ENCODE data around the gene RBBP8NL. TPM values are rescaled to one million over a fixed set of nuclear protein-coding genes. Genes with fewer than 3 reads are reported as not detected.

The RBBP8NL gene
- total RNA-seq, 4 donors from 2014 or later, result not detected

DNA sequence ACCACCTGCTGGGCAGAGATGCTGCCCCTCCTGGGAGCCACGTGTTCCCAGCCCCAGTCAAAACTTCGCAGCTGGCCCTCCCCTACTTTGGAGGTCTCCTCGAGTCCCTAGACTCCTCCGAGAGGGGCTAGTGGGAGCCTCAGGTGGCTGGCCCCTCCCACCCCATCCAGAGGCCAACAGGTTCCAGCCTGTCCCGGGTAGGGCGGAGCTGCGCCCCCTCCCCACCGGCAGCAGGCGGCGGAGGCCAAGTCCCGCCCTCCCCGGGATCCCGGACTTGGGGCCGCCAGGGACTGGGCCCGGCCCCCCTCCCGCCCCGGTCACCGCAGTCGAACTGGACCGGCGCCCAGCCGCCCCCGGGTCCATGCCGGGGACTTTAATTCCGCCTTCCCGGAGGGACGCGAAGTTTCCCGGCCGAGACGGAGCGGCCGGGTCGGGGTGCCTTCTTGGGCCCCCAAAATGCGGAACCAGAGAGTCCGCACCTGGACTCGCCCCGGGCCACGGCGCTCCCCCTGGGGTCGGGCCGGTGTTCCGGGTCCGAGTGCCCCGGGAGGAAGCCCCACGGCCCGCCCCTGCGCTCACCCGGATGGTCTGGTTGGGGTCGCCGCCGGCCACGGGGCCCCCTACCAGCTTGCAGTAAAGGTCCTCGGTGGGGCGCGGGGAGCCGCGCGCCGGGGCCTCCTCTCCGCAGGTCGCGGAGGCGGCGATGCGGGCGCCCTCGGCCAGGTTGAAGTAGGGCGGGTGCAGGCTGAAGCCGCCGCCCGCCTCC is 60.8 kb downstream of the RBBP8NL start:
- TF ChIP-seq EP300 (IDR thresholded peaks at IDR 0.05) (no peak), POLR2A (IDR thresholded peaks at IDR 0.05; ENCODE audit: low read depth) (no peak), POLR2AphosphoS5 (IDR thresholded peaks at IDR 0.05) (peak in 1 of 2 donors; percentile 8)
- peaks cover 88 to 100% (median 97%) of the 10 kb centered on the region in 4 donors for H3K4me1 ChIP-seq
- DNase-seq (ENCODE audit: extremely low spot score), result no peak
- peaks cover 0 to 9% (median 7%) of the 10 kb centered on the region in 4 donors for H3K36me3 ChIP-seq
- H3K27ac ChIP-seq (replicated peaks in 1 of 4), result peak overlapping the region; percentile 93 to 97 (median 94)
- H3K4me3 ChIP-seq, result peak overlapping the region; percentile 72 to 96 (median 88)
- intact Hi-C loops (cut with DNase I), result no loop called here
- H3K9me3 ChIP-seq, result no peaks in the 10 kb centered on the region
- WGBS, result 1% methylated on average over 12 of the region's 72 CpGs
- no peaks in the 10 kb centered on the region for H3K27me3 ChIP-seq

GRCh38 chr20:62365814-62366369 is 61.4 kb downstream of the RBBP8NL start:
- H3K4me1 ChIP-seq, result peaks cover 89 to 100% (median 97%) of the 10 kb centered on the region in 4 donors

DNA sequence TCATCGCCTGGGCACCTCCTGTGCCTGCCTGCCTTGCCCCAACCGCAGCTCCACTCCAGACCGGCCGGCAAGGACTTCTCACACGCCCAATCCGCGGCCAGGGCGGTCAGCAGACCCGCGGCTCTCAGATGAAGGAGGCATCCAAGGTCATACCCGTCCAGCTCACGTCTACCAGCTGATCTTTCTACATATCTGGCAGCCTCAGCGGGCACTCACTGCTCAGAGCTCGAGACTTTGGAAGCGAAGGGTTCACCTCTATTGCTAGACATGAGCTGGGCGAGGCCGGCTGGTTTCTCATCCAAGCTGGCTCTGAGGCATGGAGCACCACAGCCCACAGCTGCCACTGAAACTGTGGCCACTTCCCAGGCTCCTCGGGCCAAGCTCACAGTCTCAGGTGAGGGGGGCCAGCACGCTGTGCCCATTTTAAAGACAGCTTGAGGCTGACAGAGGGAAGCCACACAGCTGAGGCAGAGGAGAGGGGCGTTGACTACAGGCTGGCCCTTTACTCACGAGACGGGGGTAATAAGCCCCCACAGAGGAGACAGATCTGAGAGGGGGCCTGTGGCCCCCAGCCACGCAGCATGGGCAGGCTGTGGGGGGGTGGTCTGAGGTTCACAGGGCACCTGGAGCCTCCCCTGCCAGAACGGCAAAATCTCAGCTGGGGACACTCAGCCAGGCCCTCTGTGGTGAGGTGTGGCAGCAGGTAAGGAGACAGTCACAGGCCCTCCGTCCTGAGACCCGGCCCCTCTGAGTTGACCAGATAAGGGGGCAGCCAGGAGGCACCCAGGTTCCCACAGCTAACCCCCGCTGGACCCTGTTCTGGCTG is 62.2 kb downstream of the RBBP8NL start:
- 49% methylated on average over 15 of the region's 27 CpGs for WGBS
- Histone ChIP-seq H3K36me3 (peaks cover 0 to 14% (median 9%) of the 10 kb centered on the region in 4 donors), H3K4me3 (peak overlapping the region; percentile 72 to 96 (median 88)), H3K9me3 (no peaks in the 10 kb centered on the region), H3K27me3 (no peaks in the 10 kb centered on the region), H3K4me1 (peaks cover 84 to 97% (median 94%) of the 10 kb centered on the region in 4 donors), H3K27ac (replicated peaks in 1 of 4) (peak overlapping the region; percentile 93 to 97 (median 94))
- TF ChIP-seq POLR2AphosphoS5 (IDR thresholded peaks at IDR 0.05) (peak; percentile 76 to 87), EP300 (IDR thresholded peaks at IDR 0.05) (no peak)
- DNase-seq (ENCODE audit: extremely low spot score), result no peak
- intact Hi-C loops (cut with DNase I), result no loop called here

More at GRCh38 chr20:62365814-62366369, 61.4 kb downstream of the RBBP8NL start:
- no peak for DNase-seq (ENCODE audit: extremely low spot score)
- H3K36me3 ChIP-seq, result peaks cover 0 to 12% (median 9%) of the 10 kb centered on the region in 4 donors
- intact Hi-C loops (cut with DNase I), result no loop called here
- peak overlapping the region; percentile 72 to 96 (median 88) for H3K4me3 ChIP-seq
- WGBS, result 39% methylated on average over 6 of the region's 10 CpGs
- no peaks in the 10 kb centered on the region for H3K9me3 ChIP-seq
- no peak for TF ChIP-seq EP300 (IDR thresholded peaks at IDR 0.05)
- peak; percentile 5 to 32 for TF ChIP-seq POLR2AphosphoS5 (IDR thresholded peaks at IDR 0.05)
- H3K27me3 ChIP-seq, result no peaks in the 10 kb centered on the region
- H3K27ac ChIP-seq (replicated peaks in 1 of 4), result peak overlapping the region; percentile 93 to 97 (median 94)

DNA sequence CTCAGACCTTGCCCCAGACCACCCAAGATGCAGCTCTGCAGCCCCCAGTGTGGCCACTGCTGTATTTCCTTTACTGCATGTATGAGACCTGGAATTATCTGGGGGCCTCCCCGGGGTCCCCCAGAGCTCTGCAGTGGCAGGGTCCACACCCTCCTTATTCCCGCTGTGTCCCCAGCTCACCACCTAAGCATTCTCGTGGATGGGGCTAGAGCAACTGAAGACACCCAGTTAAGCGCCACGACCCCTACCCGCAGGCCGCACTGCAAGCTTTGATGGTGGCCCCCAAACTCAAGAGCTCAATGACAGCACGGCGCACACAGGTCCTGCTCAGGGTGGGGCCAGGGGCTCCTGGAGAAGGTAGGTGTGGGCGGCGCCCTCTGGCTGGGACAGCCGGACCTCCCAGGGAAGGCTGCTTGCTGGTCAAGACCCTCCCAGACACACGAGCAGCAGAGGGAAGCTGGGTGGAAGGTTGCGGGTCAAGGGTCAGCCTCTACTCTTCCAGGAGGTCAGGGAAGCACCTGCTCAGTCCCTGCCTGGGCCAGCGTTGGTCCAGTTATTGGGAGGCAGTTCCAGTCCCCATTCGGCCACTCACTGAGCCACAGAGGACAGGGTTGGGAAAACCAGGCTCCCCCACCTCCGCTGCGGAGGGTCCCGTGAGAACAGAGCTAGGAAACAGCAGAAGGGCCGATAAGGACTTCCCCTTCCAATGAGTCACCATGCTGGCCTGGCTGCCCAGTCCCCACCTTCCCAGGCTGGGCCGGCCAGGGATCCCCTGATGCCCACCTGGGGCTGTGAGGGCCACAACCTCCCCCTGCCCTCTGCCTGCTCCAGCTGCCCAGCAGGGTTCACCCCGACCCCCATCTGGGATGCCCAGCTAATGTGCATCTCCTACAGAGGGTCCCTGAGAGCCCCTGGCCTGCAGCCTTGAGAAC is 63.2 kb downstream of the RBBP8NL start:
- intact Hi-C loops (cut with DNase I), result no loop called here
- H3K4me1 ChIP-seq, result peaks cover 83 to 97% (median 94%) of the 10 kb centered on the region in 4 donors
- TF ChIP-seq POLR2A (IDR thresholded peaks at IDR 0.05; ENCODE audit: low read depth) (no peak), POLR2AphosphoS5 (IDR thresholded peaks at IDR 0.05) (no peak), EP300 (IDR thresholded peaks at IDR 0.05) (no peak), CTCF (IDR thresholded peaks at IDR 0.05) (no peak)
- peaks cover 0 to 14% (median 9%) of the 10 kb centered on the region in 4 donors for H3K36me3 ChIP-seq
- H3K4me3 ChIP-seq, result peak overlapping the region; percentile 72 to 96 (median 88)
- no peak for DNase-seq (ENCODE audit: extremely low spot score)
- H3K9me3 ChIP-seq, result no peaks in the 10 kb centered on the region
- WGBS, result 68% methylated on average over 21 of the region's 22 CpGs
- peak overlapping the region; percentile 93 to 97 (median 94) for H3K27ac ChIP-seq (replicated peaks in 1 of 4)
- H3K27me3 ChIP-seq, result no peaks in the 10 kb centered on the region

- intact Hi-C loops (cut with DNase I), result no loop called here
- Histone ChIP-seq H3K4me1 (peaks cover 83 to 97% (median 94%) of the 10 kb centered on the region in 4 donors), H3K4me3 (peak overlapping the region in 2 of 4 donors; percentile 87 to 90), H3K27me3 (no peaks in the 10 kb centered on the region), H3K36me3 (peaks cover 0 to 14% (median 9%) of the 10 kb centered on the region in 4 donors), H3K27ac (replicated peaks in 1 of 4) (peak overlapping the region; percentile 93 to 97 (median 94)), H3K9me3 (no peaks in the 10 kb centered on the region)
- TF ChIP-seq CTCF (IDR thresholded peaks at IDR 0.05) (peak in 1 of 3 experiments; percentile 8), POLR2AphosphoS5 (IDR thresholded peaks at IDR 0.05) (no peak), POLR2A (IDR thresholded peaks at IDR 0.05; ENCODE audit: low read depth) (no peak)
- DNase-seq (ENCODE audit: extremely low spot score), result no peak
- WGBS, result 61% methylated on average over 12 of the region's 20 CpGs
These were observed 64.1 kb downstream of the RBBP8NL start for GRCh38 chr20:62362991-62363919.

Measured in esophagus muscularis mucosa (tissue), 4 donors.